Sigmoid colon (tissue), 4 donors: Measurements from ENCODE around the gene STS.

Experiments used
- CTCF ChIP-seq, 4 experiments: fragments of 450-650 bp in 3 of 4; fragments of 200-600 bp in 1 of 4; IDR thresholded peaks; one replicate each; pipeline ENCODE4 v1.5.1; 2016 to 2019; ENCODE audit warnings: antibody characterized with exemption in 4 of 4, mild to moderate bottlenecking in 3 of 4, moderate library complexity in 2 of 4
- EP300 ChIP-seq, 4 donors: sonication (generic); formaldehyde crosslinking; IDR thresholded peaks; one replicate each; pipeline ENCODE4 v1.6.1; 2017; ENCODE audit warnings: antibody characterized with exemption in 4 of 4
- POLR2A ChIP-seq, 2 donors: fragments of 450-650 bp; IDR thresholded peaks; one replicate each; pipeline ENCODE4 v1.6.1; 2016; ENCODE audit warnings: antibody characterized with exemption in 2 of 2, mild to moderate bottlenecking in 2 of 2, moderate library complexity in 2 of 2
- POLR2AphosphoS5 ChIP-seq, 4 donors: sonication (generic); formaldehyde crosslinking; IDR thresholded peaks; one replicate each; pipeline ENCODE4 v1.6.1; 2017; ENCODE audit warnings: antibody characterized with exemption in 4 of 4

GRCh38 chrX:7111518-7111917 lies 36.0 kb upstream of the STS start:
- TF ChIP-seq CTCF (IDR thresholded peaks at IDR 0.05): no peak
- no peak for TF ChIP-seq POLR2AphosphoS5 (IDR thresholded peaks at IDR 0.05)
- TF ChIP-seq POLR2A (IDR thresholded peaks at IDR 0.05): no peak
- no peak for TF ChIP-seq EP300 (IDR thresholded peaks at IDR 0.05)
